Breast epithelium (tissue), 4 donors: ENCODE data around the gene GRIK3. TPM values are rescaled to one million over a fixed set of nuclear protein-coding genes. Genes with fewer than 3 reads are reported as not detected.

ENCODE experiments used
- DNase-seq, 2 donors: peaks; one replicate each; pipeline ENCODE4 v3.0.0-alpha.2; 2019; ENCODE audit warnings: low spot score in 2 of 2
- H3K27ac ChIP-seq, 2 donors: fragments of 200-600 bp; sonication (generic) in 1 of 2; one replicate each; pipeline ENCODE4 v1.5.1; 2016 to 2019; ENCODE audit warnings: mild to moderate bottlenecking in 1 of 2
- H3K27me3 ChIP-seq, 2 donors: fragments of 200-600 bp; sonication (generic) in 1 of 2; one replicate each; pipeline versions ENCODE4 v1.5.1 to v1.6.0; 2017 to 2019; ENCODE audit warnings: control low read depth in 1 of 2, mild to moderate bottlenecking in 1 of 2
- H3K36me3 ChIP-seq: fragments of 200-600 bp; one replicate; pipeline ENCODE4 v1.5.1; 2019
- H3K4me1 ChIP-seq, 2 donors: fragments of 200-600 bp; sonication (generic); one replicate each; pipeline ENCODE4 v1.5.1; 2016 to 2019; ENCODE audit warnings: control low read depth in 1 of 2
- H3K4me3 ChIP-seq, 3 donors: fragments of 200-600 bp; sonication (generic); 1 replicate in 2 of 3; 2 replicates in 1 of 3; pipeline ENCODE4 v1.5.1; 2016 to 2019; ENCODE audit warnings: mild to moderate bottlenecking in 3 of 3, moderate library complexity in 2 of 3
- H3K9me3 ChIP-seq, 2 donors: fragments of 200-600 bp; sonication (generic) in 1 of 2; one replicate each; pipeline ENCODE4 v1.5.1; 2016 to 2019; ENCODE audit warnings: control low read depth in 1 of 2
- CTCF ChIP-seq, 3 donors: fragments of 450-650 bp; IDR thresholded peaks; one replicate each; pipeline ENCODE4 v1.5.1; 2016 to 2017; ENCODE audit warnings: antibody characterized with exemption in 3 of 3, mild to moderate bottlenecking in 3 of 3, moderate library complexity in 3 of 3
- POLR2A ChIP-seq: fragments of 450-650 bp; IDR thresholded peaks from one replicate; pipeline ENCODE4 v1.6.1; 2016; ENCODE audit warnings: antibody characterized with exemption, mild to moderate bottlenecking, moderate library complexity
- POLR2AphosphoS5 ChIP-seq, 3 donors: sonication (generic); formaldehyde crosslinking; IDR thresholded peaks; one replicate each; pipeline ENCODE4 v1.6.1; 2017; ENCODE audit warnings: antibody characterized with exemption in 3 of 3
- intact Hi-C: fragments of 100-400 bp; cut with DNase I; formaldehyde crosslinking; loops from one replicate; pipeline ENCODE4 v1.15.1; 2023; ENCODE audit warnings: low total_unique reads
- total RNA-seq, 3 donors: library from RNA; depleted of rRNA; stranded (reverse); fragments of >200 nt; gene quantifications; one replicate each; pipeline ENCODE4 v1.1.0, GENCODE V29; 2016

GRIK3 gene
- total RNA-seq, 3 donors from 2014 or later, result under 0.01 to 10.0 (median 4.6) TPM

DNA sequence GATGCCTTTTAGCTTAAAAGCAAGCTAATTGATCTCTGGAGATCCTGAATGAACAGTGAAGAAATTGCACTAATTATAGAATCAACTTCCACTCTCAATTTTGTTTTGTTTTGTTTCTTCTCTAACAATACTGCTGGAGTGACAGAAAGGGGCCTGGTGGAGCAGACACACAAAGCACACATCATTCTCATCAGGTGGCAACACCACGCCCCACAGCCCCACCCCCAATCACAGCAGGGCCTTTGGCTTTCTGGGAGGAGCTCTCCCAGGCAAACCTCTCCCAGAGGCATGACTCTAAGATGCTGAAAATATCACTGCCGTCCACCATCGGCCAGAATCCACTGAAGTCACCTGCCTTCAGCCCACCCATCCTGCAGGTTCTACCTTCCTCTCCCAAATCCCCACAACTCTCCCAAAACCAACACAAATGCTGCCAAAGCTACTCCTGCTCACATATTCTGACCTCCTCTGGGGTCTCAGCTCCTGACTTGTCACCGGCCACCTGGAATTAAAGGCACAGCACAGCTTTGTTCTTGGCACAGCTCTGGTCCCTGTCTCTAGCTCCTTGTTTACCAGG is 120.7 kb downstream of the GRIK3 start:
- TF ChIP-seq CTCF (IDR thresholded peaks at IDR 0.05), result no peak
- TF ChIP-seq POLR2AphosphoS5 (IDR thresholded peaks at IDR 0.05), result no peak
- no peak for TF ChIP-seq POLR2A
- Histone ChIP-seq H3K9me3 (no peaks in the 10 kb centered on the region), H3K27me3 (no peaks in the 10 kb centered on the region), H3K4me3 (no peak overlapping the region), H3K36me3 (no peaks in the 10 kb centered on the region), H3K27ac (no peak overlapping the region), H3K4me1 (no peaks in the 10 kb centered on the region)
- intact Hi-C loops, result no loop called here
- DNase-seq, result no peak

- intact Hi-C loops, result no loop called here
- no peak for DNase-seq
- H3K27ac ChIP-seq, result no peak overlapping the region
- TF ChIP-seq POLR2A, result no peak
- no peak for TF ChIP-seq POLR2AphosphoS5 (IDR thresholded peaks at IDR 0.05)
- no peak for TF ChIP-seq CTCF (IDR thresholded peaks at IDR 0.05)
- H3K9me3 ChIP-seq, result no peaks in the 10 kb centered on the region
- H3K4me1 ChIP-seq, result no peaks in the 10 kb centered on the region
- no peaks in the 10 kb centered on the region for H3K27me3 ChIP-seq
- no peaks in the 10 kb centered on the region for H3K36me3 ChIP-seq
- no peak overlapping the region for H3K4me3 ChIP-seq
Observed at GRCh38 chr1:36913016-36913415, 121.3 kb downstream of the GRIK3 start.

- Histone ChIP-seq H3K4me1 (no peaks in the 10 kb centered on the region), H3K27me3 (no peaks in the 10 kb centered on the region), H3K9me3 (no peaks in the 10 kb centered on the region), H3K4me3 (no peak overlapping the region), H3K36me3 (no peaks in the 10 kb centered on the region), H3K27ac (no peak overlapping the region)
- TF ChIP-seq POLR2AphosphoS5 (IDR thresholded peaks at IDR 0.05) (no peak), POLR2A (no peak), CTCF (IDR thresholded peaks at IDR 0.05) (no peak)
- intact Hi-C loops, result no loop called here
- DNase-seq, result no peak
Observed at GRCh38 chr1:36912365-36912865, 121.9 kb downstream of the GRIK3 start.

- H3K36me3 ChIP-seq, result no peaks in the 10 kb centered on the region
- H3K4me1 ChIP-seq, result no peaks in the 10 kb centered on the region
- no peaks in the 10 kb centered on the region for H3K27me3 ChIP-seq
- intact Hi-C loops, result no loop called here
- H3K27ac ChIP-seq, result no peak overlapping the region
- H3K4me3 ChIP-seq, result no peak overlapping the region
- TF ChIP-seq CTCF (IDR thresholded peaks at IDR 0.05) (no peak), POLR2A (no peak), POLR2AphosphoS5 (IDR thresholded peaks at IDR 0.05) (no peak)
- H3K9me3 ChIP-seq, result no peaks in the 10 kb centered on the region
- no peak for DNase-seq
Observed at GRCh38 chr1:36911561-36912364, 122.6 kb downstream of the GRIK3 start.

GRCh38 chr1:36910886-36911540 is 123.3 kb downstream of the GRIK3 start:
- no peaks in the 10 kb centered on the region for H3K4me1 ChIP-seq
- no peaks in the 10 kb centered on the region for H3K36me3 ChIP-seq
- no peaks in the 10 kb centered on the region for H3K9me3 ChIP-seq
- no peak overlapping the region for H3K27ac ChIP-seq
- no peaks in the 10 kb centered on the region for H3K27me3 ChIP-seq
- no peak overlapping the region for H3K4me3 ChIP-seq
- no peak for DNase-seq
- TF ChIP-seq POLR2A, result no peak
- no peak for TF ChIP-seq POLR2AphosphoS5 (IDR thresholded peaks at IDR 0.05)
- no peak for TF ChIP-seq CTCF (IDR thresholded peaks at IDR 0.05)
- intact Hi-C loops, result no loop called here
